ENCODE measurements around the gene NUPR2. TPM values are rescaled to one million over a fixed set of nuclear protein-coding genes. Genes with fewer than 3 reads are reported as not detected.

Gene NUPR2
- total and polyA plus RNA-seq, 2 of the 4 experiments (the other 2 are of a cell fraction), result not detected

- no peak for TF ChIP-seq SMC3 (IDR thresholded peaks at IDR 0.05; ENCODE audit: low read depth, low read length)
Measured at GRCh38 chr7:56079450-56080185, 36.6 kb downstream of the NUPR2 start (continued).

- no peak overlapping the region for H2AFZ ChIP-seq (replicated peaks; ENCODE audit: low read length, poor library complexity)
- no peak overlapping the region for H3K14ac ChIP-seq (replicated peaks; ENCODE audit: low read depth, low read length)
- no peak overlapping the region for H3K27ac ChIP-seq (ENCODE audit: insufficient read depth, low read length)
- H3K4me2 ChIP-seq (ENCODE audit: low read depth, low read length), result no peak overlapping the region
- ATAC-seq (ENCODE audit: low read depth), result no peak
- H4K8ac ChIP-seq (ENCODE audit: low read depth in 2 of 2, low read length in 2 of 2), result no peak overlapping the region
- no peak overlapping the region for H2BK120ac ChIP-seq (ENCODE audit: low read depth, low read length)
- H2AK9ac ChIP-seq (replicated peaks; ENCODE audit: low read depth, low read length, poor library complexity), result no peak overlapping the region
- H4K5ac ChIP-seq (ENCODE audit: low read depth, low read length), result no peak overlapping the region
- no peaks in the 10 kb centered on the region for H4K20me1 ChIP-seq (ENCODE audit: insufficient read depth, low read length)
- no peak overlapping the region for H3K56ac ChIP-seq (ENCODE audit: extremely low read depth, insufficient read depth, low read length)
- no TSS peak for BruUV-seq (replicated peaks)
- H2BK5ac ChIP-seq (ENCODE audit: low read depth, low read length, poor library complexity, severe bottlenecking), result no peak overlapping the region
- H3K4me3 ChIP-seq (ENCODE audit: insufficient read depth, low read depth, low read length), result no peak overlapping the region
- peaks cover 23% of the 10 kb centered on the region; the same call in 1 of the 2 replicates for H3K36me3 ChIP-seq (ENCODE audit: control insufficient read depth, insufficient read depth, low read length)
- 86% methylated on average over 9 of the region's 16 CpGs; no CpG with 5 or more reads in 1 of the 2 experiments for WGBS, 2 experiments (ENCODE audit: extremely low coverage in 2 of 2, insufficient read length in 1 of 2)
- intact Hi-C loops (cut with micrococcal nuclease), result no loop called here
- H3K4me1 ChIP-seq (ENCODE audit: control insufficient read depth, insufficient read depth, low read length), result peaks cover 11% of the 10 kb centered on the region
- no peak overlapping the region for H3K9ac ChIP-seq (ENCODE audit: low read depth, low read length)
- no peak overlapping the region for H2BK15ac ChIP-seq (ENCODE audit: low read depth, low read length)
- in situ Hi-C loops (cut with MboI; ENCODE audit: low sequenced_read_pairs), result loop anchor here (10.0 to 25.0 kb wide), 3 partner anchors 433 to 1316 kb away; partner anchors contain the start of gene SEC61G
- POLR2A ChIA-PET (ENCODE audit: unreplicated experiment), result no interaction called here
- H3K79me1 ChIP-seq (ENCODE audit: low read depth in 1 of 2, low read length in 2 of 2), result 0 out of 4 replicates have a peak, but pooled peaks cover 0 to under 1% of the 10 kb centered on the region in 2 experiments
- no peak overlapping the region for H3K4ac ChIP-seq (ENCODE audit: low read depth, low read length)
- H2BK20ac ChIP-seq (ENCODE audit: low read depth, low read length), result no peak overlapping the region
- 0 out of 2 replicates have a peak, but pooled peaks cover under 1% of the 10 kb centered on the region for H3K9me1 ChIP-seq (ENCODE audit: insufficient read depth, low read length)
- H3K9me3 ChIP-seq (ENCODE audit: control insufficient read depth, insufficient read depth, low read length), result no peaks in the 10 kb centered on the region
- H4K91ac ChIP-seq (ENCODE audit: insufficient read depth, low read depth, low read length), result no peak overlapping the region
- DNase-seq, result no peak
- H3K27me3 ChIP-seq (ENCODE audit: control insufficient read depth, insufficient read depth, low read length), result no peaks in the 10 kb centered on the region
- CTCF ChIA-PET, result interaction anchor here (1.1 to 1.9 kb wide), 2 partner anchors 15 to 95 kb away, joined by 3 to 6 read pairs; partner anchors contain the start of gene PHKG1
- no peak overlapping the region for H3K23ac ChIP-seq (ENCODE audit: low read depth, low read length)
- H2AK5ac ChIP-seq (ENCODE audit: low read depth, low read length), result no peak overlapping the region
- dilution Hi-C loops (cut with HindIII; ENCODE audit: low sequenced_read_pairs, unreplicated experiment), result no loop called here
- H3K18ac ChIP-seq (ENCODE audit: low read depth, low read length), result no peak overlapping the region
- no peak for TF ChIP-seq BHLHE40 (IDR thresholded peaks at IDR 0.05; ENCODE audit: low read depth, low read length)
- TF ChIP-seq POLR2A (IDR thresholded peaks at IDR 0.05; ENCODE audit: low read depth, low read length), result no peak
- no peak for TF ChIP-seq CHD1 (IDR thresholded peaks at IDR 0.05; ENCODE audit: low read depth, low read length)
- no peak for TF ChIP-seq ELK1 (IDR thresholded peaks at IDR 0.05; ENCODE audit: borderline replicate concordance, low read depth, low read length)
- no peak for TF ChIP-seq SMC3 (IDR thresholded peaks at IDR 0.05; ENCODE audit: low read depth, low read length)
- TF ChIP-seq RAD21 (IDR thresholded peaks at IDR 0.05; ENCODE audit: low read length), result no peak
- no peak for TF ChIP-seq CTCF (conservative IDR thresholded peaks at IDR 0.05; ENCODE audit: low read depth, low read length)
- TF ChIP-seq RCOR1 (IDR thresholded peaks at IDR 0.05; ENCODE audit: insufficient replicate concordance, low read length), result no peak
- TF ChIP-seq CEBPB (IDR thresholded peaks at IDR 0.05; ENCODE audit: low read depth, low read length), result no peak
- no peak for TF ChIP-seq FOS (IDR thresholded peaks at IDR 0.05; ENCODE audit: low read depth, low read length)
- no peak for TF ChIP-seq MAZ (IDR thresholded peaks at IDR 0.05; ENCODE audit: borderline replicate concordance, low read depth, low read length)
- TF ChIP-seq RFX5 (IDR thresholded peaks at IDR 0.05; ENCODE audit: low read depth, low read length), result no peak
- no peak for TF ChIP-seq MAFK (IDR thresholded peaks at IDR 0.05; ENCODE audit: low read depth, low read length)
- no peak for TF ChIP-seq MXI1 (IDR thresholded peaks at IDR 0.05; ENCODE audit: borderline replicate concordance, low read depth, low read length)
Measured at GRCh38 chr7:56078196-56078595, 38.0 kb downstream of the NUPR2 start.

Measured in IMR-90 (cell line).